Esophagus squamous epithelium (tissue), 5 donors: ENCODE results near the gene EOGT. TPM values are rescaled to one million over a fixed set of nuclear protein-coding genes. Genes with fewer than 3 reads are reported as not detected.

Experiments used
- DNase-seq: peaks from one replicate; lab custom pipeline; 2025; lab: John Stamatoyannopoulos, UW
- H3K27ac ChIP-seq, 4 donors: fragments of 200-600 bp; sonication (generic); one replicate each; pipeline ENCODE4 v1.5.1; 2016 to 2019; ENCODE audit warnings: mild to moderate bottlenecking in 1 of 4
- H3K27me3 ChIP-seq, 4 donors: fragments of 200-600 bp; sonication (generic); 1 replicate in 3 of 4; 2 replicates in 1 of 4; pipeline versions ENCODE4 v1.5.1 to v1.6.0; 2017 to 2021; ENCODE audit warnings: antibody characterized with exemption in 1 of 4
- H3K36me3 ChIP-seq, 3 donors: fragments of 200-600 bp; sonication (generic); one replicate each; pipeline ENCODE4 v1.5.1; 2016 to 2019
- H3K4me1 ChIP-seq, 3 donors: fragments of 200-600 bp; sonication (generic); one replicate each; pipeline ENCODE4 v1.5.1; 2017 to 2019
- H3K4me3 ChIP-seq, 4 donors: fragments of 200-600 bp; sonication (generic); 1 replicate in 3 of 4; 2 replicates in 1 of 4; pipeline ENCODE4 v1.5.1; 2016 to 2019; ENCODE audit warnings: mild to moderate bottlenecking in 2 of 4, moderate library complexity in 1 of 4
- H3K9me3 ChIP-seq, 3 donors: fragments of 200-600 bp; sonication (generic); one replicate each; pipeline ENCODE4 v1.5.1; 2016 to 2019
- POLR2A ChIP-seq, 4 donors: fragments of 450-650 bp; IDR thresholded peaks; one replicate each; pipeline ENCODE4 v1.6.1; 2017; ENCODE audit warnings: antibody characterized with exemption in 4 of 4, mild to moderate bottlenecking in 4 of 4, moderate library complexity in 3 of 4
- WGBS, 2 donors: methylation state at CpG; one replicate each; pipeline ENCODE4 v1.1.5; 2018; 5-methylcytosine and 5-hydroxymethylcytosine counted together
- intact Hi-C: fragments of 100-400 bp; cut with DNase I; formaldehyde crosslinking; loops from one replicate; pipeline ENCODE4 v1.15.0; 2022
- total RNA-seq, 4 donors: library from RNA; depleted of rRNA; stranded (reverse); fragments of >200 nt; gene quantifications; one replicate each; pipeline ENCODE4 v1.1.0, GENCODE V29; 2016
- TF ChIP-seq, protein P1 (sequence below), 6 experiments: fragments of 450-650 bp in 4 of 6; fragments of 200-600 bp in 2 of 6; sonication (generic) in 2 of 6; IDR thresholded peaks; one replicate each; pipeline ENCODE4 v1.5.1; 2016 to 2019; ENCODE audit warnings: antibody characterized with exemption in 6 of 6, mild to moderate bottlenecking in 4 of 6, moderate library complexity in 4 of 6
- donor health status: DM: yes; HTN: yes; CAD: no.

EOGT gene
- total RNA-seq, 4 donors from 2014 or later, result 8.3 to 47.3 (median 20.4) TPM

DNA sequence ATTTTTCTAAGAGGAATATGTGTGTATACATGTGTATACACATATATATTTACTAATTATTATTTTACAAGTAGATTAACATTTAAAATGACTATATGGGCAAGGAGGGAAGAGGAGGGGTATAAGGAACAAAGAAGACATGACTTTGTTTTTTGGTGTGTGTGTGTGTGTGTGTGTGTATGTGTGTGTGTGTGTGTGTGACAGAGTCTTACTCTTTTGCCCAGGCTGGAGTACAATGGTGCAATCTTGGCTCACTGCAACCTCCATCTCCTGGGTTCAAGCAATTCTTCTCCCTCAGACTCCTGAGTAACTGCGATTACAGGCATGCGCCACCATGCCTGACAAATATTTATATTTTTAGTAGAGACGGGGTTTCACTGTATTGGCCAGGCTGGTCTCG lies 2.6 kb upstream of the EOGT start:
- H3K27ac ChIP-seq, result no peak overlapping the region
- no peaks in the 10 kb centered on the region for H3K27me3 ChIP-seq
- H3K4me1 ChIP-seq, result peaks cover 3 to 34% (median 13%) of the 10 kb centered on the region in 3 donors
- no peak for DNase-seq
- 83 to 98% methylated on average over 4 of the region's 4 CpGs for WGBS, 2 donors
- H3K36me3 ChIP-seq, result peaks cover 0 to 20% (median 0%) of the 10 kb centered on the region in 3 donors
- no peak overlapping the region for H3K4me3 ChIP-seq
- H3K9me3 ChIP-seq, result no peaks in the 10 kb centered on the region
- no peak for TF ChIP-seq POLR2A (IDR thresholded peaks at IDR 0.05)
- TF ChIP-seq, protein P1, sequence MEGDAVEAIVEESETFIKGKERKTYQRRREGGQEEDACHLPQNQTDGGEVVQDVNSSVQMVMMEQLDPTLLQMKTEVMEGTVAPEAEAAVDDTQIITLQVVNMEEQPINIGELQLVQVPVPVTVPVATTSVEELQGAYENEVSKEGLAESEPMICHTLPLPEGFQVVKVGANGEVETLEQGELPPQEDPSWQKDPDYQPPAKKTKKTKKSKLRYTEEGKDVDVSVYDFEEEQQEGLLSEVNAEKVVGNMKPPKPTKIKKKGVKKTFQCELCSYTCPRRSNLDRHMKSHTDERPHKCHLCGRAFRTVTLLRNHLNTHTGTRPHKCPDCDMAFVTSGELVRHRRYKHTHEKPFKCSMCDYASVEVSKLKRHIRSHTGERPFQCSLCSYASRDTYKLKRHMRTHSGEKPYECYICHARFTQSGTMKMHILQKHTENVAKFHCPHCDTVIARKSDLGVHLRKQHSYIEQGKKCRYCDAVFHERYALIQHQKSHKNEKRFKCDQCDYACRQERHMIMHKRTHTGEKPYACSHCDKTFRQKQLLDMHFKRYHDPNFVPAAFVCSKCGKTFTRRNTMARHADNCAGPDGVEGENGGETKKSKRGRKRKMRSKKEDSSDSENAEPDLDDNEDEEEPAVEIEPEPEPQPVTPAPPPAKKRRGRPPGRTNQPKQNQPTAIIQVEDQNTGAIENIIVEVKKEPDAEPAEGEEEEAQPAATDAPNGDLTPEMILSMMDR (IDR thresholded peaks at IDR 0.05), result no peak
- intact Hi-C loops, result no loop called here

DNA sequence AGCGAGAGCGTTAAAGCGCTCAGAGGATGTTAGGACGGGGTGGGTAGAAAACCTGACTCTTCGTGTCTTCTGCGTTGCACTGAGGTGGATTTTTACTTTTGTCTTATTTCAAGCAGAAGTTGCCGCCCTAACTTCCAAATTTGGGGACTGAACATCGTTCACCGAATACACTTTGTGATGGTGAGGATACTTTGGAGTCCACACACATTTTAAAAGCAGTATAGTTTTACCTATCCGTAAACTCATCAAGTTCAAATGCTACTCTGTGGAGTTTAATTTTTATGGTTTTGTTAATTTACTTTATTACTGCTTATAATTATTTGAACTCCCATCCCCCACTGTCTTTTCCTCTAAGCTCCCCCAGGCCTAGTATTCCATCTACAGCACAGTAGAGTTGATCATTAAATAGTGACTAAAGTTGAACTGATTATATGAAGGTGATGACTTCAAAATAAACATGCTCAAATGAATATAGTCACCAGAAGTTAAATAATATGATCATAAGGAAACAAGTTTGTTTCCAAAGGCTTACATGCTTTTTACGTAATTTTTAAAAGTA lies 617 bp upstream of the EOGT start:
- DNase-seq, result no peak
- no peaks in the 10 kb centered on the region for H3K27me3 ChIP-seq
- no peaks in the 10 kb centered on the region for H3K9me3 ChIP-seq
- peaks cover 0 to 28% (median 0%) of the 10 kb centered on the region in 3 donors for H3K36me3 ChIP-seq
- intact Hi-C loops, result no loop called here
- peak overlapping the region; percentile 93 to 97 (median 96) for H3K27ac ChIP-seq
- peak overlapping the region; percentile 71 to 86 (median 78) for H3K4me3 ChIP-seq
- 10 to 16% methylated on average over 10 to 11 of the region's 11 CpGs for WGBS, 2 donors
- peaks cover 3 to 54% (median 13%) of the 10 kb centered on the region in 3 donors for H3K4me1 ChIP-seq
- TF ChIP-seq POLR2A (IDR thresholded peaks at IDR 0.05), result no peak
- TF ChIP-seq, protein P1 (IDR thresholded peaks at IDR 0.05), result no peak

- TF ChIP-seq POLR2A (IDR thresholded peaks at IDR 0.05), result peak in 1 of 4 donors; percentile 7
- TF ChIP-seq, protein P1 (IDR thresholded peaks at IDR 0.05), result no peak
- DNase-seq, result no peak
- Histone ChIP-seq H3K27me3 (no peaks in the 10 kb centered on the region), H3K36me3 (peaks cover 0 to 28% (median 0%) of the 10 kb centered on the region in 3 donors), H3K4me3 (peak overlapping the region; percentile 71 to 86 (median 78)), H3K27ac (peak overlapping the region; percentile 93 to 97 (median 96)), H3K4me1 (peaks cover 3 to 66% (median 13%) of the 10 kb centered on the region in 3 donors), H3K9me3 (no peaks in the 10 kb centered on the region)
- intact Hi-C loops, result no loop called here
- 8 to 18% methylated on average over 8 to 9 of the region's 36 CpGs for WGBS, 2 donors
These were observed 658 bp downstream of the EOGT start for GRCh38 chr3:69012800-69013252.

GRCh38 chr3:69012100-69012799 lies 1.2 kb downstream of the EOGT start:
- TF ChIP-seq, protein P1 (IDR thresholded peaks at IDR 0.05), result no peak
- no peak for TF ChIP-seq POLR2A (IDR thresholded peaks at IDR 0.05)
- intact Hi-C loops, result no loop called here
- H3K9me3 ChIP-seq, result no peaks in the 10 kb centered on the region
- DNase-seq, result no peak
- H3K4me3 ChIP-seq, result peak overlapping the region; percentile 71 to 86 (median 78)
- no peaks in the 10 kb centered on the region for H3K27me3 ChIP-seq
- H3K4me1 ChIP-seq, result peaks cover 3 to 66% (median 13%) of the 10 kb centered on the region in 3 donors
- H3K36me3 ChIP-seq, result peaks cover 0 to 34% (median 0%) of the 10 kb centered on the region in 3 donors
- 19 to 29% methylated on average over 12 to 22 of the region's 22 CpGs for WGBS, 2 donors
- peak overlapping the region; percentile 93 to 97 (median 96) for H3K27ac ChIP-seq
